Activated naive CD8-positive, alpha-beta T cell treated with anti-CD3 and anti-CD28 coated beads, Interleukin-2, amount 50 U/mL, for 24 hours (primary cell): ENCODE measurements around the gene ASPHD1.
"Not testable (repeated sequence)": the region's sequence is repeated elsewhere in the genome, so short reads cannot be mapped to it uniquely, and the experiment has no call there.

Source experiments
- ATAC-seq: fragments of 150-1000 bp; cut with Tn5 transposase; one replicate; pipeline ENCODE4 v1.10.0; 2021
- DNase-seq: peaks from one replicate; pipeline ENCODE4 v3.0.0; 2021
- H3K27ac Mint-ChIP-seq: one replicate; pipeline ENCODE4 v1.8.0; 2021; ENCODE audit warnings: mild to moderate bottlenecking, mixed read lengths
- H3K27me3 Mint-ChIP-seq: one replicate; pipeline ENCODE4 v1.8.0; 2021; ENCODE audit warnings: mixed read lengths
- H3K36me3 Mint-ChIP-seq: one replicate; pipeline ENCODE4 v1.8.0; 2021; ENCODE audit warnings: low read depth, mixed read lengths
- H3K4me1 Mint-ChIP-seq: one replicate; pipeline ENCODE4 v1.8.0; 2021; ENCODE audit warnings: mixed read lengths
- H3K4me3 Mint-ChIP-seq: one replicate; pipeline ENCODE4 v1.8.0; 2021; ENCODE audit warnings: mild to moderate bottlenecking, moderate library complexity, mixed read lengths
- H3K9me3 Mint-ChIP-seq: one replicate; pipeline ENCODE4 v1.8.0; 2021; ENCODE audit warnings: mixed read lengths

Gene ASPHD1

DNA sequence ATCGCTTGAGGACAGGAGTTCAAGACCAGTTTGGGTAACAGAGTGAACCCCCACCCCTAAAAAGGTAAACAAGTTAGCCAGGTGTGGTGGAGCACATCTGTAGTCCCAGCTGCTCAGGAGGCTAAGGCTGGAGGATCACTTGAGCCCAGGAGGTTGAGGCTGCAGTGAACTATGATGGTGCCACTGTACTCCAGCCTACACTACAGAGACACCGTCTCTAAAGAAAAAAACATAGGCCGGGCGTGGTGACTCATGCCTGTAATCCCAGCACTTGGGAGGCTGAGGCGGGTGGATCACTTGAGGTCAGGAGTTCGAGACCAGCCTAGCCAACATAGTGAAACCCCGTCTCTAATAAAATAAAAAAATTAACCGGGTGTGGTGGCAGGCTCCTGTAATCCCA is 31.2 kb upstream of the ASPHD1 start:
- not testable (repeated sequence) for ATAC-seq, H3K36me3 Mint-ChIP-seq, H3K27ac Mint-ChIP-seq, H3K27me3 Mint-ChIP-seq, DNase-seq, H3K4me1 Mint-ChIP-seq, H3K9me3 Mint-ChIP-seq, H3K4me3 Mint-ChIP-seq

GRCh38 chr16:29871822-29872546 is 28.3 kb upstream of the ASPHD1 start:
- no peak overlapping the region for H3K4me3 Mint-ChIP-seq
- ATAC-seq (no peak), DNase-seq (no peak)
- no peaks in the 10 kb centered on the region for H3K36me3 Mint-ChIP-seq
- peaks cover 11% of the 10 kb centered on the region for H3K4me1 Mint-ChIP-seq
- H3K27me3 Mint-ChIP-seq: peaks cover 12% of the 10 kb centered on the region
- no peak overlapping the region for H3K27ac Mint-ChIP-seq
- H3K9me3 Mint-ChIP-seq: no peaks in the 10 kb centered on the region

DNA sequence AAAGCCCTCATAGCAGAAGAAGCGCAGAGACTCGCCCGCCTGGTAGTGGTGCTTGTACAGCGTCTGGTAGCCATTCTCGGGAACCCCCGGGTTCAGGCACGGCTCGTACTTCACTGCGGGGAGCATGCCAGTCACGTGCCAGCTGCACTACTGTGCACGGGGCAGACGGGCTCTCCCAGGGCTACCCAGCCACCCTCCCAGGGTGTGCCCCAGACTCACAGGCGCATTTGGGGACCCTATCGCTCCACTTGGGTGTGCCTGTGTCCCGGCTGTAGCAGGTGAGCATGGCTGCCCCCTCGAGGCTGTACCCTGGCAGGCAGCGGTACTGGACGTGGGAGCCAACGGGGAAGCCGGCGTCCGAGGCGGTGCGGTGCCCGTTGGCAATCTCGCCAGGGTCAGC is 27.0 kb upstream of the ASPHD1 start:
- ATAC-seq: no peak
- Mint-ChIP-seq H3K9me3 (no peaks in the 10 kb centered on the region), H3K27ac (no peak overlapping the region), H3K36me3 (no peaks in the 10 kb centered on the region), H3K4me1 (peaks cover 17% of the 10 kb centered on the region), H3K4me3 (no peak overlapping the region), H3K27me3 (peaks cover 25% of the 10 kb centered on the region)
- no peak for DNase-seq

DNA sequence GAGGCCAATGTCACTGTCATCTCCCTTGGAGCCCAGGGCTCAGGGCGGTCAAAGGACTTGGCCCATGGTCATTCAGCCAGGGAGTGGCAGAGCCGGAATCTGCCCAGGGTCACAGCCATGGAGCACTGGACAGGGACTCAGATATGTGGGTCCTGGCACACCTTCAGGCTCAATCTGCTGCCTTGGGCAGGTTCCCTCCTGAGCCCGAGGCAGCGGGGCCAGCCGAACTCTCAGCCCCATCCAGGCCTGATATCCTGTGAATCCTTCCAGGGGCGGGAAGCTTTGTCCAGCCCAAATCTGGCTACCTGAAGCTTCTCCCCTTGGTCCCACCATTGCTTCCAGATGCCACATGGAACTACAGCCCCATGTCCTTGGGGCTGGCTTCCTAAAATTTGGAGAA is 25.1 kb upstream of the ASPHD1 start:
- no peak for ATAC-seq
- Mint-ChIP-seq H3K9me3 (no peaks in the 10 kb centered on the region), H3K4me3 (no peak overlapping the region), H3K4me1 (peaks cover 17% of the 10 kb centered on the region), H3K27ac (no peak overlapping the region), H3K36me3 (no peaks in the 10 kb centered on the region), H3K27me3 (peaks cover 29% of the 10 kb centered on the region)
- no peak for DNase-seq

DNA sequence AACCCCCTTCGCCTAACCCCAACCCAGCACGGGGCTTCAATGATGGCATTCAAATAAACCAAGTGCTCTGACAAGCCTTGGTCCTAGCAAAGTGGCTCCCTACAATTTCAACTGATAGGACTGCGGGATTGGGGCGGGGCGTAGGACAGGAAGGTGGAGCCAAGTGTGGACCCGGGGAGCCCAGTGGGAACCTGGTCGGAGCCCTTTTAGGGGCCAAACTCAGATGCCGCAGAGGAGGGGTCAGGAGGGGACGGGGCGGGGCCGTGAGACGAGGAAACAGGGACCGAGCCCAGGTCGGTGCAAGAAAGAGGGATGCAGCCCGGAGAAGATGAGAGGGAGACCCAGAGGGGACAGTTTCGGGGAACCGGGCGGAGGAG is 24.1 kb upstream of the ASPHD1 start:
- no peak for DNase-seq
- Mint-ChIP-seq H3K27me3 (peaks cover 32% of the 10 kb centered on the region), H3K9me3 (no peaks in the 10 kb centered on the region), H3K27ac (no peak overlapping the region), H3K36me3 (peaks cover 1% of the 10 kb centered on the region), H3K4me3 (peak overlapping the region; percentile 48), H3K4me1 (peaks cover 17% of the 10 kb centered on the region)
- no peak for ATAC-seq

DNA sequence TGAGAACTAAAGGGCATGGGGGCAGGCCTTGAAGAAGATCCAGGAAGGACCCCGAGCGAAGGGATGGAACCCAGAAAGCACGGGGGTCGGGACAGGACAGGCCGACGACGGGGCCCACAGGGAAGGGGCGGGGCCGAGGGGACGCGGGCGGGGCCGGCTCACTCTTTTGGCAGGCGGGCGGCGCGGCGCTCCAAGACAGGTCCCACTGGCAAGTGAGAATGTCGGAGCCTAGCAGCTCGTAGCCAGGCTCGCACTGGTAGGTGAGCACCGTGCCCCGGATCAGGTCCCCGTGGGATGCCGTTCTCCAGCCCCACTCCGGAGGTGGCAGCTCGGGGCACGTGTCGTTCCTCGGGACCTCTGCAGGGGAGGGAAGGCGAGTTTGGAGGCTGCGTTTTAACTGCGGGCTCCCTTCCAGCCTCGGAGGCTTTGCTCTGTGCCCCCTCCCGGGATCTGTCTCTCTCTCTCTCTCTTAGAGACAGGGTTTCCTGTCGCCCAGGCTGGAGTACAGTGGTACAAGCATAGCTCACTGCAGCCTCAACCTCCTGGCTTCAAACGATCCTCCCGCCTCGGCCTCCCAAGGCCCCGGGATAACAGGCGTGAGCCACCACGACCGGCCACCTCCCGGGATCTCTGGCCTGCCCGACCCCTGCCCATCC is 23.6 kb upstream of the ASPHD1 start:
- DNase-seq: peak; percentile 54
- H3K36me3 Mint-ChIP-seq: peaks cover 1% of the 10 kb centered on the region
- no peaks in the 10 kb centered on the region for H3K9me3 Mint-ChIP-seq
- H3K4me1 Mint-ChIP-seq: peaks cover 17% of the 10 kb centered on the region
- H3K4me3 Mint-ChIP-seq: peak overlapping the region; percentile 48
- H3K27ac Mint-ChIP-seq: no peak overlapping the region
- H3K27me3 Mint-ChIP-seq: peaks cover 34% of the 10 kb centered on the region
- peak; percentile 37 for ATAC-seq

- H3K4me3 Mint-ChIP-seq: peak overlapping the region; percentile 48
- H3K36me3 Mint-ChIP-seq: peaks cover 1% of the 10 kb centered on the region
- no peaks in the 10 kb centered on the region for H3K9me3 Mint-ChIP-seq
- H3K4me1 Mint-ChIP-seq: peaks cover 17% of the 10 kb centered on the region
- H3K27ac Mint-ChIP-seq: no peak overlapping the region
- peak; percentile 66 for DNase-seq
- peaks cover 34% of the 10 kb centered on the region for H3K27me3 Mint-ChIP-seq
- ATAC-seq: peak; percentile 80
Observed at GRCh38 chr16:29877266-29877961, 22.9 kb upstream of the ASPHD1 start.

DNA sequence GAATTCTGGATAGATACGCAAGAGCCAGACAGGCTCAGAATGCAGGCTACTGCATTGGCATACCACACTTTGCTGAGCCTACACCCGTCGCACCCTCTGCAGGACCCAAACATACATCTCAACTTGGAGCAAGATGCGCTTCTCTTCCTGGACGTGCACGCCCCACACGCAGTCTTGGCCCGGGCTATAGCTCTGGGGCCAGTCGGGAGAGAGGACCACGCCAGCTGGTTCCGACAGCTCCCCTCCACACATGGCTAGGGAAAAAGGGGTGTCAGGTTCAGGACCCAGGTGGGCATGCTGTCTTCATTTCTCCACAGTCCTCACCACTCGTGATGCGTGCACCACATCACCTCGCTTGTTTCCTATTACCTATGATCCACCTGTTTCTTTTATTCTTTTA is 22.1 kb upstream of the ASPHD1 start:
- H3K4me3 Mint-ChIP-seq: no peak overlapping the region
- no peaks in the 10 kb centered on the region for H3K9me3 Mint-ChIP-seq
- peaks cover 17% of the 10 kb centered on the region for H3K4me1 Mint-ChIP-seq
- peaks cover 34% of the 10 kb centered on the region for H3K27me3 Mint-ChIP-seq
- DNase-seq (no peak), ATAC-seq (no peak)
- H3K36me3 Mint-ChIP-seq: peaks cover 1% of the 10 kb centered on the region
- no peak overlapping the region for H3K27ac Mint-ChIP-seq

GRCh38 chr16:29881050-29881449 is 19.2 kb upstream of the ASPHD1 start:
- no peak for ATAC-seq

GRCh38 chr16:29883987-29884386 is 16.3 kb upstream of the ASPHD1 start:
- no peaks in the 10 kb centered on the region for H3K4me1 Mint-ChIP-seq
- peaks cover 1% of the 10 kb centered on the region for H3K36me3 Mint-ChIP-seq
- no peak for ATAC-seq
- no peak overlapping the region for H3K27ac Mint-ChIP-seq
- peaks cover 11% of the 10 kb centered on the region for H3K27me3 Mint-ChIP-seq
- H3K4me3 Mint-ChIP-seq: no peak overlapping the region
- DNase-seq: no peak
- no peaks in the 10 kb centered on the region for H3K9me3 Mint-ChIP-seq

More at GRCh38 chr16:29881050-29881449, 19.2 kb upstream of the ASPHD1 start:
- Mint-ChIP-seq H3K9me3 (no peaks in the 10 kb centered on the region), H3K36me3 (peaks cover 1% of the 10 kb centered on the region), H3K4me3 (no peak overlapping the region), H3K27me3 (peaks cover 30% of the 10 kb centered on the region), H3K4me1 (peaks cover 13% of the 10 kb centered on the region), H3K27ac (no peak overlapping the region)
- no peak for DNase-seq

- ATAC-seq, H3K36me3 Mint-ChIP-seq, DNase-seq, H3K4me3 Mint-ChIP-seq, H3K9me3 Mint-ChIP-seq, H3K27ac Mint-ChIP-seq, H3K4me1 Mint-ChIP-seq, H3K27me3 Mint-ChIP-seq: not testable (repeated sequence)
Observed at GRCh38 chr16:29889372-29889771, 10.9 kb upstream of the ASPHD1 start.

DNA sequence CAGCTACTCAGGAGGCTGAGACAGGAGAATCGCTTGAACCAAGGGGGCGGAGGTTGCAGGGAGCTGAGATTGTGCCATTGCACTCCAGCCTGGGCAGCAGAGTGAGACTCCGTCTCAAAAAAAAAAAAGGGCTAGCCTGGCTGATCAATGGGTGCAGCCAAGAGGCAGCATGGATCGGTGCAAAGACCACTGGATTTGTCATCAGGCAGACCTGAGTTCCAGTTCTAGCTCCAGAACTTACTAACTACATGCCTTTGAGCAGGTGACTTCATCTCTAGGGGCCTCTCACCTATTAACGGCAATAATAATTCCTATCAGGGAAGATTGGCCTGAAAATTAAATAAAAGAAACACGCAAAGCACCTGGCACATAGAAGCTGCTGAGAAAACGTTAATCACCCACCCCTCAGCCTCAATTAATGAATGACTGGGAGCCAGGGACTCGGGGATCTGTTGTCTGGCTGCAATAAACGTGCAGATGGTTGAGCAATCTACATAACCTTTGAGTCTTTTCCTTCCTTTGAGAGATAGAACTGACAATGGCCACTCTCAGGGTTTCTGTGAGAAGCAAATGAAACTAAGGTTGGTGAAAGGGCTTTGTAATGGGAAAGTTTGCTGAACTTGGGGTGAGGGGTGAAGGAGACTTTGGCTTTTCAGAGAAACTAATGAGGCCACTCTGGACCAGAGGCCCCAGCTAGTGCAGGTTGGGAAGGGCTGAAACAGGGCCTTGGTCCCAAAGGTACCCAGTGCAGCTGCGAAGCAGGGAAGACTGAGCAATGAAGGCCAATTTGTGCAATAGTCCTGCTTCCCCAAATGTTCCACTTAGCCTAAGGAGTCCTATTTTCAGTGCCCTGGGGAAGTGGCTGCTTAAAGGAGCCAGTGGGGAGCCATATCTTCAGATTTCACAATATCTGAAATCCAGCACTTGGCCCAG is 8.5 kb upstream of the ASPHD1 start:
- Mint-ChIP-seq H3K9me3 (no peaks in the 10 kb centered on the region), H3K4me1 (no peaks in the 10 kb centered on the region), H3K4me3 (no peak overlapping the region), H3K27me3 (peaks cover 12% of the 10 kb centered on the region), H3K27ac (no peak overlapping the region), H3K36me3 (no peaks in the 10 kb centered on the region)
- no peak for ATAC-seq
- DNase-seq: no peak

DNA sequence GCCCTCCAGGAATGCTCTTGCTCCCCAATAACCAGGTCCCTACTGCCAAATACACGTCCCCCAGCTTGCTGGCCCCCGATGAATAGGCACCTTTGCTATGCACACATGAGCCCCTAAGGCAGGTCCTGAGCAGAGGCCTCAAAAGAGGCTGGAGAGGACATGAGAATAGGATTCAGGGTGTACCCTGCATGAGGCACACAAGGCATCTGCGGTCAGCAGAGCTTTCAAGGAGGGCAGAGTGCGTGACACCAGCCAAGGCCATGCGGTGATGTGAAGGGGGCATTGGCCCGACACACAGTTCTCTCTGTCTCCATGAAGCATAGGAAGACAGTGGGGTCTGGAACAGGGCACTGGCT is 7.9 kb upstream of the ASPHD1 start:
- H3K36me3 Mint-ChIP-seq: no peaks in the 10 kb centered on the region
- H3K27ac Mint-ChIP-seq: no peak overlapping the region
- peaks cover 15% of the 10 kb centered on the region for H3K27me3 Mint-ChIP-seq
- no peaks in the 10 kb centered on the region for H3K4me1 Mint-ChIP-seq
- ATAC-seq (no peak), DNase-seq (no peak)
- H3K4me3 Mint-ChIP-seq: no peak overlapping the region
- H3K9me3 Mint-ChIP-seq: no peaks in the 10 kb centered on the region

- Mint-ChIP-seq H3K27ac (no peak overlapping the region), H3K4me3 (no peak overlapping the region), H3K27me3 (peaks cover 26% of the 10 kb centered on the region), H3K9me3 (no peaks in the 10 kb centered on the region), H3K4me1 (peaks cover 2% of the 10 kb centered on the region), H3K36me3 (no peaks in the 10 kb centered on the region)
- ATAC-seq (no peak), DNase-seq (no peak)
Observed at GRCh38 chr16:29893553-29893952, 6.7 kb upstream of the ASPHD1 start.
